GM19023 (cell line): ENCODE measurements around the gene KLHL13.
"Not testable (repeated sequence)": the region's sequence is repeated elsewhere in the genome, so short reads cannot be mapped to it uniquely, and the experiment has no call there.

Experiments used
- ATAC-seq: cut with Tn5 transposase; IDR thresholded peaks from one replicate; pipeline ENCODE4 v1.9.1; 2021; ENCODE audit warnings: mild to moderate bottlenecking, moderate library complexity; ENCODE audit not compliant: unreplicated experiment

KLHL13 gene

DNA sequence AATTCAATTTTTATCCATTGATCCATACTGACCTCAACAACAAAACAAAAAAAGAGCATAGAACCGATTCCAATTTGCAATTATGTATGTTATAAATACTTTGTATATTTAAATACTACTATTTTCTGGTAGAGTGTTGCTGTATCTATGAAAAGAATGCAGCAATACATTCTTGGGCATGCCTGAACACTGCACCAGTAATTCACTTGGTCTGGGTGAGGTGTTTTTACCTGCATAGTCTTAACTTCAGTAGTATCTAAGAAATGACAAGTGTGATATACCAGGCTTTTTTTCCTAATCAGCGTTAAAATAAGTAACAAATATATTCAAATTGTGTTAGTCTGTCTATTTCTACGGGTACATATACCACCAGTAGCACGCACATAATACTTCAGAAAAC lies 120.2 kb downstream of the KLHL13 start:
- no peak for ATAC-seq

DNA sequence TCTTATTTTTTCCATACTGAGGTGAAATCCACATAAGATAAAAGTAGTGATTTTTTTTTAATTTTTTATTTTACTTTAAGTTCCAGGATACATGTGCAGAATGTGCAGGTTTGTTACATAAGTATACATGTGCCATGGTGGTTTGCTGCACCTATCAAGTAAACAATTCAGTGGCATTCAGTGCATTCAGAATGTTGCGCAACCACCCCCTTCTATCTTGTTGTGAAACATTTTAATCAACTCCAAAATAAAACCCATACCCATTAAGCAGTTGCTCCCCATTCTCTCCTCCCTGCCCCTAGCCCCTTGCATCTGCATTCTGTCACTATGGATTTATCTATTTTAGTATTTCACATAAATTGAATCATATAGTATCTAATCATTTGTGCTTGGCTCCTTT lies 121.2 kb downstream of the KLHL13 start:
- ATAC-seq, result no peak

DNA sequence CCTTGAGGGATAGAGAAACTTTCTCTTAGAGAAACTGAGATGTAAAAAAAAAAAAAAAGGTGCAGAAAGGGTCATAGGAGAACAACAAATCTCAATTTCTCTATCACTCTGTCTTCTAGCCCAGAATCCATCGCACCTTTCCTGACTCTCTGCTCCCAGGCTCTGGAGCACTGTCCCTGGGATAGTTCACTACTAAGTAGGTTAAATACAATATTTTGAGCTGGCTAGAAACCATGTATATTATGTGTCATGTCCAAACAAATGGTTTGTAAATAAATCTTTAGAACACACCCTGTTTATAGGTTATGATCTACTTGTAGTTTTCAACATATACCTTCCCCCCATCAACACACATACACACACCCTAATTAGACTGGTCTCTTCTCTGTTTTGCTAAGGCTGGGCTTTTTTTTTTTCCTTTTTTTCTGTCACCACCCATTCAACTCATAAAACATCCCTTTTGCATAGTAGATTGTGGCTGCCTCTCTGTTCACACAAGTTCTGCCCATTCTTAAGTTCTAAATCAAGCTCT lies 124.4 kb downstream of the KLHL13 start:
- ATAC-seq, result no peak

DNA sequence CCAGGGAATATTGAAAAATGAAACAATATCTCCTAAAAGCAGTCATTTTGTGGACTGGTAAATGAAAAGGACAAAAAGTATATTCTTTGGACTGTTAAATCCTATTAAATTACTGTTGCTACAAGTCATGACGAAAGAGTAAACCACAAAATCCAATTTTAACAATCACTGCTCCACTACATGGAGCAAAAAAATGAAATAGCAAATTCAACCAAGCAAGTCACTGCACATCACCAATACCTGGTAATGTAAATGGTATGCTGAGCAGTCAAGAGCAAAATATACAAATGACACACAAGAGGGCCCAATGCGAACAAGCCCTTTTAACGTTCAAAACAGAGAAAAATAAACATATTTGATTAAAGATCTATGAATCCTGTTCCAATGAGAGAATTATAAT lies 126.2 kb downstream of the KLHL13 start:
- ATAC-seq, result no peak

DNA sequence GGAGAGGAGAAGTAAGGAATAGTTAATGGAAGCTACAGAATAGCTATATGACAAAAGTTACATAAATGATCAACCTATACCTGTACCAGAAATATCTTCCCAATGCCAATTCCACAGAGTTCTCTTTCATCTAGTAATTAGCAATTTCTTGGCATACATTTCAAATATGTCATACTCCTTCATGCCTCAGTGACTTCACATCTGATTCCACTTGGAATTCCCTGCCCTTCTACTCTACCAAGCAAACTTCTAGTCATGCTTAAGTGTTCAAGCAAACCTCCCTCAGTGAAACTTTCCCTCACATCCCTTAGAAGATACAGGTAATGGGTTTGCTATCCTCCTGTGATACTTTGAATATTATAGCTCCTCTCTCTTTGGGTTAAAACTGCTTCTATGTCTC lies 127.1 kb downstream of the KLHL13 start:
- ATAC-seq, result no peak

DNA sequence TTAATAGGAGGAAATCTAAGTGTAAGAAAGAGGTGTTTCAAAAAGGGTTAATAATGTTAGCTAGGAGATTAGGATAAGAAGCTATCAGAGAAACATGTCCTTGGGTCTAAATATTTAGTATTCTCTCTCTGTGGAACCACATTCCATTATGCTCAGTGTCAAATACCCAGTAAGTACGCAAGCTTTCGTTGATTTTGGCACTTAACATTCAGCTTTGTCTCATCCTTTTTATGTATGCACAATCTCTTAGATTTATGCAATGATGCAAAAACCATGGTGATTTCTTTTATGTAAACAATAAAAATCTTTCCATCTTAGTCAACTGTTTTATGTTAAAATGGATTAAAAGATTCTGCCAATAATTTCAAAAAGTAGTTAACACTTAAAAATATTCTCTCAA lies 129.2 kb downstream of the KLHL13 start:
- ATAC-seq, result no peak

DNA sequence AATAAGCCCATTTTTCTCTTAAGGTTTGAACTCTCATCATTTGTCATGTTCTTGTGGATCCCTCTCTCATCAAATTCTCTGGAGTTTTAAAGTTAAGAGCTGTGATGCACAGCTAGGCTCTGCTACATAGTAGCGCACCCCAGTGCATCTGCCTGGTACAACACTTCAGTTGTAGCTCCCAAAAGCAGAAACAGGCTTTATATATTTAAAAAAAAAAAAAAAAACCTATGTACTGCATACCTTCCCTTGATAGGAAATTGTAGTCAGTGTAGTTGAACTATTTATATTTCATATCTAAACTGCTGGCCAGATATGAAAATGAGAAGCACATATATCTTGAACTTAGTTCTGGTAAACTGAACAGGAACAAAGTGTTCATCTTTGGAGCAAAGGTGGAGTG lies 131.4 kb downstream of the KLHL13 start:
- ATAC-seq, result no peak

DNA sequence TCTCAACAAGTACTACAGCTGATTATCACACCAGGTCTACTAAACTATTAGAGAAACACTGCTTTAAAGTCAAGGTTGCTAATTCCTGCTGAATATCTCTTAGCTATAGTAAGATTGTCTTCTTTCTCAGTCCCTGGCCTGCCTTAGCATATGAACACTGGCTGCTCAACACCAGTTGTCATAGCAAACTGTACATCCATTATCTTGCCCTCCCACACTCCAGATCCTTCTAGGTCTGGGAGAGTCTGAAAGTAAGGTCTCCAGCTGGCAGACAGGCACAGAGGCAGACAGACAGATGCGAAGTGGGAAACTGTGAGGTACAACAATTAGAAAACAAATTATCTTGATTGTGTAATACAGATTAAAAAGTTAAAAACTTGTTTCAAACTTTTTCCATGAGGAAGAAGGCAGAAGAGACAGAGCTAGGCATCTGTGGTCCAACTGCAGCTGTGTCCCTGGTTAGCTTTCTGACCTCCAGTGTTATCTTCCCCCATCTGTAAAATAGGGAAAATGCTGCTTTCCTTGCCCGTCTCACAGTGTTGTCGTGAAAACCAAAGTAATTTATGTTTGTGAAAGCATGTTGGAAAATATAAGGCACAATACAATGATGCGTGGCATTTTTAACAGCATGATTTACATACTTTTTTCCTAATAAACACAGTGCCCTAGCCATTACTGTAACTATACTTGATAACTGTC lies 133.8 kb downstream of the KLHL13 start:
- no peak for ATAC-seq

DNA sequence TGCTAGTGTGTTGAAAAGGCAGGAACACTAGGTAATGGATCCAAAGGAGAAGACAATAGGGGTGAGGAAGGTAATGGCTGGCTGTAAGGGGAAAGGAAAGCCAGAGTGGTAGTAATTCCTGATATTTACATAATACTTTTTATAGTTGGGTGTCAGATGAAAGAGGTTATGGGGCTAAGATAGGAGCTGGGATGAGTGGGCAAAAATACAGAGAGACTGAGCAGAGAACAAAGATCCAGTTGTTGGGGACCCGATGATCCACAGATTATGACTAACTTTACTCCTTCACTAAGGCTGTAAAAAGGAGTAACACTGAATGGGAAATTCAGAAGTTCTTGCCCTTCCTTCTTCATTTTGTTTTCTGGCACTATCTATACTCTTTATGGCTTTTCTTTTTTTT lies 138.2 kb downstream of the KLHL13 start:
- ATAC-seq, result no peak

DNA sequence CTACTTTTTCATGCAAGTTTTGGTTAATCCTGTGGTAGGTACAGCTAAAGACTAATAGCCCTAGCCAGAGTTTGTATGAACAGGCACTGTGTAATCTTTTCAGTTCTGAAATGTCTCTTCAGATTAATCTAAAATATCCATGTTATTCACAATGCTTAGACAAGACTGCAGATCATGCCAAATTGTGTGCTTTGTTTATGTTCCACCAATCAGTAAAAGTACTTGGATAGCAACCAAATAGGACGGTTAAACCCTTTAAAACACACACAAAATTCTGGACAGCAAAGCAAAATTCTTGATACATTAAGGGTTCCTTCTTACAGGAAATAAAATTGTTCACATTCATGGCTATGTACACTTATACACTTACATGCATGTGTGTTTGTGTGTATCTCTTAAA lies 139.1 kb downstream of the KLHL13 start:
- no peak for ATAC-seq

DNA sequence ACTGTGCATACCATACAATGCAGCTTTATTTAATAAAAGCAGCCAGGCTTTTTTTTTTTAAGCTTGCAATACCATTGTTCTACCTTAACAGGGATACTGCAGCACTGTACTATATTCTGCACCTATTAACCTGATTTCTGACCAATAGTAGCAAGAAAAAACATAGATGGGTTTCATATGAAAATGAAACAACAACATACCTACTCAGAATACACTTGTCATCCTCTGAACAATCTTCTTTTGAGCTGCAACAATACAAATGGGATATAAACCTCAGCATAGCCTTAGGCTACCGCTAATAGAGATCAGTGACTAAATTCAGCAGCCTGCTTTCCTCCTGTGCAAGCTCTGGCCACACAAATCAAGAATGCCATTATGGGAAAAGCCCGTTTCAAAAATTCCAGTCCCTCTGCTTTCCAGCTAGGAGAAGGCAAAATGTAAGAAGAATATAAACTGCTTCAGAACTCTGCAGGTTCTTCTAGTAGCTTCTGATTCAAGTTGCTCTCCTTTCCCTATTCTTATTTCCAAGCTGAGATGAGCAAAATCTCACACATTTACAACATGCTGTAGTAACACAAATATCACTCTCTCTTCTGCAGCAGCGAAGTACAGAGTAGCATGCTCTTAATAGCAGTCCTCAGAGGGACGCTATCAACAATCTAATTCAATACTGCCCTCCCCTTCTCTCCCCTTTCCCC lies 143.4 kb downstream of the KLHL13 start:
- ATAC-seq, result no peak

DNA sequence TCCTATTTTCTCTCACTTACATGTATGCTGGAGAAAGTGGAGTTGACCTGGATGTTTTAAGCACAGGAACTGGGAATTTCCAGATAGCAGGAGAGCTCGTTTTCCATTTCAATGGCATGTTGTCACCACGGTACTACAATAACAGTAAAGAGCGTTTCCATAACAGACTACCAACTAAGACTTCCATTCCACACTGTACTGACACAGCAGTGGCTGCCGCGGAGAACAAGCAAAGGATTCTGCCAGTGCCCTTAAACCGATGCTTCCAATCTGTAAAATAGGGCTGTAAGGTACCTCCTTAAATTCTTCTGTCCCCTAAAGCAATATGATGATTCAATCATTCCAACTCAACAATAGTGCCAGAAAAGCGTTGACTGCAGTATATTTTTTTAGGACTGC lies 143.9 kb downstream of the KLHL13 start:
- ATAC-seq, result no peak

DNA sequence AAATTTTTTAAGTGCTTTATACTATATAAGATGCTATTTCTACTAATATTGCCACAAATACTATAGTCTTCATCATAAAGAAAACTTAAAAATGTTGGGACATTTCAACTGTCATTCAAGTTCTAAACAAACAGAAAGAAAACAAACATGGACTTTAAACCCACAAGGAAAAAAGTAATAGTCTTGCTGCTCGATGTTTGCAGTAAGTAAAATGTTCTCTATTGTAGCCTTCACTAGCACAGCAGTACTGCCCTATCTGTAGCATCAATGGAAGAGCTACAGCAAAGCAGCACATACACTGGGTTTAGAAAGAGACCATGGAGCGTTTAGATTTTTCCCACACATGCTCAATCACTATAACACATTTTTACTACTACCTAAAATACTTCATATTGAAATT lies 146.8 kb downstream of the KLHL13 start:
- no peak for ATAC-seq

DNA sequence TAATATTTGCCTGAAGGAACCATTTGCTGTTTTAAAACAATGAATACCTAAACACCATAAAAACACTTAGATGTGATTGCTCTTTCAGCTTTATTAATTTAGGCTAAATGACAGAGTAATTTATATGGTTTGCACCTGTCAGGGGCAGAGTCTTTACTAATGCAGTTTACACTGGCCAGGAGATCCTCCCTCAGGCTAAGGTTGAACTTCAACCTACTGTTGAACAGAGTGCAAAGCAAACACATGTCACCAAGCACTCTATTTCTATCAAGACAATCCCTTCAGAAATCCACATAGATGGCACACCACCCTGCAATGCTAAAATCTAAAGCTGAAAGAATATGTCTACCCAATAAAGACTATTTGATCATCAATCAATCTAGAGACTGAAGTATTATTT lies 147.3 kb downstream of the KLHL13 start:
- no peak for ATAC-seq

DNA sequence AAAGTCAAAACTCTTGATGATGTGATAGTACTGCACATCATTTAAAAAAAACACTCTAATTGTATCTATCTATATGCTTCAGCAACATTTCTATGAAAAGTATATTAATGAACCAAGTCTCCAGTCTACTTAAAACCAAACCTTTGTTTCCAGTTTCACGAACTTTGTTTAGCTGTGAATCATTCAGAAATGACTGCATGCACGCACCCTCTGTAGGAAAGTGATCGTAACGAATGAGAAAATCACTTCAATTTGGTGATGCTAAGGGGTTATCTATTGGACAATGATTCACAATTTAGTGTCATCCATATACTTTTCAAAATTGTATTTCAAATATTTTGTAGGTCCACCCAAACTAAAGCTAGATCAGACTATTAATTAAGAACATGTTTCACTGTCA lies 157.6 kb downstream of the KLHL13 start:
- no peak for ATAC-seq

DNA sequence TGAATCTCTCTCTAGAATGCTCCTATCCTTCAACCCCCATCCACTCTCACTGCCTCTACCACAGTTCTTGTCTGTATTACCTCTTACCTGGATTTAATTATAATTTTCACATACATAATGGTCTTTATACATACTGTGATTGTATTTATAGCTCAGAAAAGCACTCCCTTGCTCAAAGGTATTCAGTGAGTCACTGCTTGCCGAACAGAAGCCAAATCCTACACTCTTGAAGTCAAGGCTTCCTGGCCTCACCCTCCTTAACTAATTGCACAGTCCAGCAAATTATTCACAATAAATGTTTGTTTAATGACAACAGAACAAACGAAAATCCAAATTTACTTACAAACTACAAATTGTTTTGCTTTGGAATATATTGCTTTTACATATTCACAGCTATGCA lies 159.5 kb downstream of the KLHL13 start:
- ATAC-seq, result no peak

DNA sequence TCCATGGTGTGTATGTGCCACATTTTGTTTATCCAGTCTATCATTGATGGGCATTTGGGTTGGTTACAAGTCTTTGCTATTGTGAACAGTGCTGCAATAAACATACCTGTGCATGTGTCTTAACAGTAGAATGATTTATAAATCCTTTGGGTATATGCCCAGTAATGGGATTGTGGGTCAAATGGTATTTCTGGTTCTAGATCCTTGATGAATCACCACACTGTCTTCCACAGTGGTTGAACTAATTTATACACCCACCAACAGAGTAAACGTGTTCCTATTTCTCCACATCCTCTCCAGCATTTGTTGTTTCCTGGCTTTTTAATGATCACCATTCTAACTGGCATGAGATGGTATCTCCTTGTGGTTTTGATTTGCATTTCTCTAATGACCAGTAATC lies 177.3 kb downstream of the KLHL13 start:
- not testable (repeated sequence) for ATAC-seq

DNA sequence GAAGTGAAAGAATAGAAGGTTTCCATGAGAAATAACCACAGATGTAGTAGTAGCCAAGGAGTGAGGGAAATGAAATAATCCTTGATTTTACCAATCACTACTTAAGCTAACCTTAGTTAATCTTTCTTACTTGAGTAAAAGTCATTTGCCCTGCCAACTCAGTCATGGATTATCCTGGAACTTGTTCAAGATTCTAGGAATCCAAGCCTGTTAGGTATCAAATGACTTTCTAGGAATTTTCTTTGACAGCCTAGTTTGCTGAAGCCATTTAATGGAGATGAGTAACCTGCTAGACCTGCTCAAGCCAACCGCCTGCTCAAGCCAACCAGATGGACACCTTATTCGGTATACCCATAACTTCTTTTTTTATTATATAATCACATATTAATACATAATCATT lies 180.5 kb downstream of the KLHL13 start:
- no peak for ATAC-seq

DNA sequence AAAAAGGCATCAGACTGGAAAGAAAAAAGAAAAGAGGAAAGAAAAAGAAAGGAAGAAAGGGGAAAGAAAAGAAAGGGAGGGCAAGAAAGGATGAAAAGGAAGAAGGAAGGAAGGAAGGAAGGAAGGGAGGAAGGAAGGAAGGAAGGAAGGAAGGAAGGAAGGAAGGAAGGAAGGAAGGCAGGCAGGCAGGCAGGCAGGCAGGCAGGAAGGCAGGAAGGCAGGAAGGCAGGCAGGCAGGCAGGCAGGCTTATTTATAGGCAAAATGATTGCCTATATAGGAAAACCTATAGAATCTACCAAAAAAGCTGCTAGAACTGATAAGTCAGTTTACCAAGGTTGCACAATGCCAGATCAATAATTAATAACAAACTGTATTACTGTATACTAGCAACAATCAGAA lies 186.5 kb downstream of the KLHL13 start:
- not testable (repeated sequence) for ATAC-seq

DNA sequence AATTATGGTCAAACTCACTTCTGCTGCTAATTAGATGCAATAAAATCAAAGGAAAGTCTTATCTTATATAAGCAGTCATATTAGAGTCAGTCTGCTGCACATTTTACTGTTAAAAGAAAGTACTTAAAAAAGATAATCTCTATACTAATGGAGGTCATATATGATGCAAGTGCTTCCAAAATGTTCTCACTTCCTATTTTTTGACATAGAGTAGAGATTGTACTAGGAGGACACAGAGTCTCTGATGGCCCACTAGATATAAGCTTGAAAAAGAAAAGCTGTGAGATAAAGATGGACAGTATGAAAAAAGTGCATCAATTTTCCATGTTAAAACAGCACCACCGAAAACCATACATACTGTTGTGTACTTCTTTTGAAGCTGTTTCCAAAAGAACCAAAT lies 196.9 kb downstream of the KLHL13 start:
- ATAC-seq, result no peak

DNA sequence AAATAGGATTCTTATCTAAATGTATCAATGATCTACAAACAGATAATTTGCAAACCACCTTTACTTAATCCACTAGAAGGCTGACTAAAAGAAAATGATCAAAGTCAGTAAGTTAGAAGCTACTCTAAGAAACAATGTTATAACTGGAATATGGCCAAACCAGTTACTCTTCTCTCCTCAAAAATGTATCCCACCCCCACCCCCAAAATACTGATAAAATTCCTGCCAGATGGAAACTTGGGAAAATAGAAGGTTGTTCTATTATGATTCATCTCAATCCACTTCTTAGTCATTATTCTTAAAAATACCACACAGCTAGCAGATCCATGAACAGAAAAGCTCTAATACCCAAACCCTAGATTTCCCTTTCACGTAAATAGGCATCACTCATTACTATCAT lies 206.4 kb downstream of the KLHL13 start:
- no peak for ATAC-seq

DNA sequence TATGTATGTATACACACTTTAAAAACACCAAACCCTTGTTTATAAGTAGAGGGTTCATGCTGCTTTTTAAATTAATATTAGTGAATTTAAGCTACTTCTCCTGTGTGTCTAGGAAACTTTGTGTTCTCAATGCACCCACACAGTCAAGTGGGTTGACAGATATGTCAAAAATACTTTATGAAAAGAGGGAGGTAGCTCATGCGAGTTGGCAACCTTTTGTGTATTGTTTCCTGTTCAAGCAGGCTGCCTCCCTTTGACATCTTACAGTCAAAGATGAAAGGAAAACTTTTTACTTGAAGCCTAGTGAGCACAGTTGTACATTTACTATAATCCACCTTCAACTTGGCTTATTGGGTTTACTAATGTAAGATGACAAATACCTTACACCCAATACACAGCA lies 218.4 kb downstream of the KLHL13 start:
- no peak for ATAC-seq

DNA sequence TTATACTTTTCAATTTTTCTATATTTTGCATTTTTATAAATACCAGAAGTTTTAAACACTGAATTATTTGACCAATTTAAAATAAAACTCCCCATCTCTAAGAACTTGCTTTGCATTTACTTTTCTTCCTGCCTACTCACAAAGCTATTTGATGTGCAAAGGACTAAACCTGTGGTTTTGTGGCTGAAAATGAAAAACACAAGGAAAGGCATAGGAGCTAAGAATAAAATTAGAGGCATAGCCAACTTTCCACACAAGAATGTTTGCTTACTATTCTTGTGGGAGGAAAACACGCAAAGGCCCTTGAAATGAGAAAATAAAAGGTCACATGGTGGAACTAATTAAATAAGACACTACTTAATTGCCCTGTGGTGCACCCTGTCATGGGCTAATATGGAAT lies 221.2 kb downstream of the KLHL13 start:
- ATAC-seq, result no peak
